Transverse colon (tissue), 4 donors: Measurements from ENCODE around the gene DRGX.

Source experiments
- POLR2A ChIP-seq: fragments of 450-650 bp; IDR thresholded peaks from one replicate; pipeline ENCODE4 v1.6.1; 2016; ENCODE audit warnings: antibody characterized with exemption, mild to moderate bottlenecking, moderate library complexity
- POLR2AphosphoS5 ChIP-seq, 3 donors: sonication (generic); formaldehyde crosslinking; IDR thresholded peaks; one replicate each; pipeline ENCODE4 v1.6.1; 2016; ENCODE audit warnings: antibody characterized with exemption in 3 of 3
- TF ChIP-seq, protein P1 (sequence below), 5 experiments: fragments of 200-600 bp in 3 of 5; fragments of 450-650 bp in 2 of 5; sonication (generic) in 3 of 5; IDR thresholded peaks; 1 replicate in 2 of 5; 2 replicates in 3 of 5; pipeline ENCODE4 v1.5.1; 2016 to 2017; ENCODE audit warnings: antibody characterized with exemption in 5 of 5, inconsistent platforms in 3 of 5, mild to moderate bottlenecking in 2 of 5, moderate library complexity in 1 of 5

- TF ChIP-seq, protein P1, sequence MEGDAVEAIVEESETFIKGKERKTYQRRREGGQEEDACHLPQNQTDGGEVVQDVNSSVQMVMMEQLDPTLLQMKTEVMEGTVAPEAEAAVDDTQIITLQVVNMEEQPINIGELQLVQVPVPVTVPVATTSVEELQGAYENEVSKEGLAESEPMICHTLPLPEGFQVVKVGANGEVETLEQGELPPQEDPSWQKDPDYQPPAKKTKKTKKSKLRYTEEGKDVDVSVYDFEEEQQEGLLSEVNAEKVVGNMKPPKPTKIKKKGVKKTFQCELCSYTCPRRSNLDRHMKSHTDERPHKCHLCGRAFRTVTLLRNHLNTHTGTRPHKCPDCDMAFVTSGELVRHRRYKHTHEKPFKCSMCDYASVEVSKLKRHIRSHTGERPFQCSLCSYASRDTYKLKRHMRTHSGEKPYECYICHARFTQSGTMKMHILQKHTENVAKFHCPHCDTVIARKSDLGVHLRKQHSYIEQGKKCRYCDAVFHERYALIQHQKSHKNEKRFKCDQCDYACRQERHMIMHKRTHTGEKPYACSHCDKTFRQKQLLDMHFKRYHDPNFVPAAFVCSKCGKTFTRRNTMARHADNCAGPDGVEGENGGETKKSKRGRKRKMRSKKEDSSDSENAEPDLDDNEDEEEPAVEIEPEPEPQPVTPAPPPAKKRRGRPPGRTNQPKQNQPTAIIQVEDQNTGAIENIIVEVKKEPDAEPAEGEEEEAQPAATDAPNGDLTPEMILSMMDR (IDR thresholded peaks at IDR 0.05), result no peak
- TF ChIP-seq POLR2A (no peak), POLR2AphosphoS5 (IDR thresholded peaks at IDR 0.05) (no peak)
These were observed 30.6 kb downstream of the DRGX start for GRCh38 chr10:49365275-49365674.
